HL-60/S4 treated with retinoic acid at 250 ng/mL for 4 days and 3 days (cell line): ENCODE data around the gene RAD23A.
"Not testable (repeated sequence)": the region's sequence is repeated elsewhere in the genome, so short reads cannot be mapped to it uniquely, and the experiment has no call there.

Experiments
- in situ Hi-C: fragments of 300-500 bp; cut with MboI; formaldehyde crosslinking; loops from 2 replicates; pipeline ENCODE4 v1.7.0; 2022; ENCODE audit warnings: low sequenced_read_pairs

The RAD23A gene

GRCh38 chr19:12945479-12946091, at the start of gene RAD23A:
Gene RAD23A, plus strand, starts transcription at chr19:12945862. Its CDS starts 87 bp downstream, at chr19:12945949.
- in situ Hi-C loops: no loop called here

DNA sequence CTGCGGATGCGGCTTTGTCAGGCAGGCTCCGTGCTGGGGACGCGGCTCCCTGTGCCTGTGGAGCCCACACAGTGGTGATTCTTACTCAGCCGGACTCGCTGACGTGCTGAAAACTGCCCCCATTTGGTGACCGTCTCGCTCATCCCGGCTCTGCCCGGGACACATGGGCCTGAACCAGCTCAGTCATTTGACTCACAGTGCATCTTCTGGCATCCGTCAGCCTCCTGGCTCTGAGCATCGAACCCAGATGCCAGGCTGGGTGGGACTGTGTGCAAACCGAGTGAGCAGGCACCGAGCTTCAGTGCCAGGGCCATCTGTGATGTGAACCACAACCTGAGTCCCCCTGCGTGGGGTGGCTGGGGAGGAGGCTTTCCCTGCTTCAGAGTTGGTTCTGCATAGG, 49.2 kb upstream of the RAD23A start:
- in situ Hi-C loops: no loop called here

GRCh38 chr19:12899891-12900518, 45.7 kb upstream of the RAD23A start:
- in situ Hi-C loops: no loop called here

DNA sequence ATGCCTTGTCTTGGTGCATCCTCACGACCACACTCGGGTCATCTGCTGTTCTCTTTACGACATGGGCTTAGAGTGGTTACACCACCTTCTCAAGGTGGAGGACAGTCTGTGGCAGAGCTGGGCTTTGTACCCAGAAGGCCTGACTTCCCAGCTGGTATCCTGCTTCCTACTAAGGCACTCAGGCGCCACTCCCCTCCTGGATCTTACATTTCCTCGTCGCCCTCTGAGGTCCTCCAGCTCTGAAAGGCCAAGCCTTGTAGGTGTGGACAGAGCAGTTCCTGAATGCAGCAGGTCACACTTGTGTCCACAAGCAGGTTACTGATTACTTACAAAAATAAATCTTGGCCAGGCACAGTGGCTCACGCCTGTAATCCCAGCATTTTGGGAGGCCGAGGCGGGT, 38.5 kb upstream of the RAD23A start:
- in situ Hi-C loops: no loop called here

- in situ Hi-C loops: no loop called here
Observed at GRCh38 chr19:12912571-12912970, 33.1 kb upstream of the RAD23A start.

- in situ Hi-C loops: no loop called here
Observed at GRCh38 chr19:12913011-12913561, 32.6 kb upstream of the RAD23A start.

- in situ Hi-C loops: no loop called here
Observed at GRCh38 chr19:12913851-12914690, 31.6 kb upstream of the RAD23A start.

DNA sequence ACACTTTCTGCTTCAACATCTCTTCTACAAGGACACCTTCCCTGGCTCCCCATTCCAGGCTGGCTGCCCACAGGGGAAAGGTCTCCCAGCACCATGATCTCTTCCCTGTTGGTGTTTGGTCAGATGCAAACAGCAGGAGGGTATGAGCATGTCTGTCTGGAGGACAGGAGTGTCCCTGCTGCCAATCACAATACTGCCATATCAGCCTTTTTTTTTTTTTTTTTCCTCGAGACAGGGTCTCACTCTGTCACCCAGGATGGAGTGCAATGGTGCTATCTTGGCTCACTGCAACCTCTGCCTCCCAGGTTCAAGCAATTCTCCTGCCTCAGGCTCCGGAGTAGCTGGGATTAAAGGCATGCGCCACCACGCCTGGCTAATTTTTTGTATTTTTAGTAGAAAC, 29.8 kb upstream of the RAD23A start:
- in situ Hi-C loops: not testable (repeated sequence)

DNA sequence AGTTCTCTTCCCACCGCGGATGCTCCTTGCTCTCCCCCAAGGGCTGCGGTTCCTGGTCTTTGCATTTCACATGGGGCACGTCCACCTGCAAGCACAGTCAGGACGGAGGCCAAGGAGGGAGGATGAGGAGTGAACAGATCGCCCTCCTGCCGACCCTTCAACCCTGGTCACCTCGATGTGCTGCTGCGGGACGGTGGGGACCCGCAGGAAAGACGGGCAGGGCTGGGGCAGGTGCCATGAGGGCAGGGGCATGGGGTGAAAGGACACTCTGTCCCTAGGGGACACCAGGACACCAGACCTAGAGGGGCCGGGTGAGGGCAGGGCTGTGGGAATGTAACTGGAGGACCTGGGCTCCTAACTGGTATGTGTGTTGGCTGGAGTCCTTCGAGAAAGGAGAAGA, 27.4 kb upstream of the RAD23A start:
- in situ Hi-C loops: no loop called here

- in situ Hi-C loops: no loop called here
Observed at GRCh38 chr19:12921047-12921446, 24.6 kb upstream of the RAD23A start.

DNA sequence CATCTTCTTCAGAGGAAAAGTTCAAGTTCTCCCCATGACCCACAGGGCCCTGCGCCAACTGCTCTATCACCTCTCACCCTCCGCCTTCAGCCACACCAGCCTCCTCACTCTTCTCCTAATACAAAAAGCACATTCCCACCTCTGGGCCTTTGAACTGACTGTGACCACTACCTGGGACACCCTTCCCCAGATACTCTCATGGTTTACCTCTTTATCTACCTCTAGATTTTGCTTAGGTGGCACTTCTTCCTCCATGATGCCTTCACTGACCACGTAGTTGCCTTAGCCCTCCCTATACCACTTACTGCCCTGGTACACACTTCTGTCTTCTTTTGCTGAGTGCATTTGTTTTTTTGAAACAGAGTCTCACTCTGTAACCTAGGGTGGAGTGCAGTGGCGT, 22.7 kb upstream of the RAD23A start:
- in situ Hi-C loops: no loop called here

DNA sequence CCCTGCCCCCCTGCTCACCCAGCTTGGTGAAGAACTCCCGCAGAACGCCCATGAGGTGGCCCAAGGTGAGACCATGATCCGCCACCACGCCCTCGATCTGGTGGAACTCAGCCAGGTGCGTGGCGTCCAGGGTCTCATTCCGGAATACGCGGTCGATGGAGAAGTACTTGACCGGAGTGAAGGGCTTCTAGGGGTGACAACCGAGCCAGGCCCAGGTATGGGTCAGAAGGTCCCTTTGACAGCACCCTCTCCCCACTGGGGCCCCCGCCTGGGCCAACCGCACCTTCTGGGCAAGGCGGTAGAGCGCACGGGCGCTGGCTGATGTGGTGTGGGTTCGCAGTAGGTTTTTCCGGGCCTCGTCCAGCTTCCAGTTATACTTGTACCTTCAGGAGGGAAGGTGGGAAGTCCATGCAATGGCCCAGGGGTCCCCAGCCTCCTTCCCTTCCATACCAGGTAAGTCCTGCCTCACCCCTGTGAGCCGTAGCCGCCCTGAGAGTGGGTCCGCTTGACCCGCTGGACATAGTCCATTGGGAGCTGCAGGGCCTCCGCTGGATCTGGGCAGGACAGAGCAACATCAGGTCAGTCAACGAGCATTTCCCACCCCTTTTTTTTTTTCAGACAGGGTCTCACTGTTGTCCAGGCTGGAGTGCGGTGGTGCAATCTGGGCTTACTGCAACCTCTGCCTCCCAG, 20.9 kb upstream of the RAD23A start:
- in situ Hi-C loops: no loop called here

DNA sequence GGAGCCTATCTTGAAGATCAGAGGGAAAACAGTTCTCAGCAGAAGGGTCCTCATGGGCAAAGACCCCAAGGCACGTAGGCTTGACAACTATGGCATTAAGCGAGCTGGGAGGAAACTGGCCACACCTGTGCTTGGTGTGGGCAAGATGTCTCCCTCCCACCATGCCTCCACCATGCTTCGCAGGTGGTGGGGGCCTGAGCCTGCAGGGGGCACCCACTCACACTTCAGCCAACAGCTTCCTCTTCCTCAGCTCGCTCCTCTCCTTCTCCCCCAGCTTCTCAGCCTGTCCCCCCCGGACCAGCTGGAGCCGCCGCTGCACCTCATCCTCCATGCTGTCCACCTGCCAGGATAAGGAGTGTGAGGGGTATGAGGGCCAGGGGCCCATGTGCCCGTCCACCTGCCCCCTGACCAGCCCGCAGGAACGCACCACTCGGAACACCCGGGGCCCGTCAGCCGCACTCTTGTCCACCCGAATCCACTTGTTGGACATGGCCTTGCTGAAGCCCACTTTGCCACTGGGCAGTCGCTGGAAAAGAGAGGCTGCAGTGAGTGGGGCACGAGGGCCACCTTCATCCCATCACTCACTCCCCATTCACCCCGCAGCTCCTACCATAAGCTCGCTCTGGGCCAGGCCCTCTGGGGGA, 15.5 kb upstream of the RAD23A start:
- in situ Hi-C loops: no loop called here

- in situ Hi-C loops: no loop called here
Observed at GRCh38 chr19:12932392-12933286, 13.0 kb upstream of the RAD23A start.

GRCh38 chr19:12933287-12934072, 12.2 kb upstream of the RAD23A start, which contains the start of gene FARSA:
Gene FARSA, minus strand, starts transcription at chr19:12933711. Its CDS starts 15 bp downstream, at chr19:12933696.
- in situ Hi-C loops: no loop called here

DNA sequence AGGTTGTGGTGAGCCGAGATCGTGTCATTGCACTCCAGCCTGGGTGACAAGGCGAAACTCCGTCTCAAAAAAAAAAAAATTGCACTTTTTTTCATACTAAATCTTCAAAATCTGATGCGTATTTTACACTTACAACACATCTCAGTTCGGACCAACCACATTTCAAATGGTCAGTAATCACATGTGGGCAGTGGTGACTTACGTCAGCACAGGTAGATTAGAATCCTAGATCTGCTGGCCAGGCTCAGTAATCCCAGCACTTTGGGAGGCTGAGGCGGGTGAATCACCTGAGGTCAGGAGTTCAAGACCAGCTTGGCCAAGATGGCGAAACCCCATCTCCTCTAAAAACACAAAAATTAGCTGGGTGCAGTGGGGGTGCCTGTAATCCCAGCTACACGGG, 10.6 kb upstream of the RAD23A start:
- in situ Hi-C loops: no loop called here

DNA sequence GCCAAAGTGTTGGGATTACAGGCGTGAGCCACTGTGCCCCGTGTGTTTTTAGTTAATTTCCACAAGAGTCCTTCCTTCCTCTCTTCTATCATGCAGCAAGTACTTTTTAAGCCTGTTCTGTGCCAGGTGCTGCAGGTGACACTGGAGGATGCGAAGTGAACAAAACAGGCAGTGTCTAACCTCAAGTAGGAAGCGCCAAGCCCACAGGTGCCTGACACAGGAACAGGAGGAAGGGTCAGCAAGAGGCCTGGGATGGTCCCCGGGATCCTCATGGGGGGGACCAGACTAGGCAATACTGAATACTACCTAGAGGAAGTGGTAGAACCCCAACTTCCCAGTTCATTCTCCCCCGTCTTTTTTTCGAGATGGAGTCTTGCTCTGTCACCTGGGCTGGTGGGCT, 9.1 kb upstream of the RAD23A start:
- in situ Hi-C loops: no loop called here

- in situ Hi-C loops: no loop called here
Observed at GRCh38 chr19:12937093-12937926, 8.4 kb upstream of the RAD23A start.
